ENCODE data around the gene KRT2.

Gene KRT2

DNA sequence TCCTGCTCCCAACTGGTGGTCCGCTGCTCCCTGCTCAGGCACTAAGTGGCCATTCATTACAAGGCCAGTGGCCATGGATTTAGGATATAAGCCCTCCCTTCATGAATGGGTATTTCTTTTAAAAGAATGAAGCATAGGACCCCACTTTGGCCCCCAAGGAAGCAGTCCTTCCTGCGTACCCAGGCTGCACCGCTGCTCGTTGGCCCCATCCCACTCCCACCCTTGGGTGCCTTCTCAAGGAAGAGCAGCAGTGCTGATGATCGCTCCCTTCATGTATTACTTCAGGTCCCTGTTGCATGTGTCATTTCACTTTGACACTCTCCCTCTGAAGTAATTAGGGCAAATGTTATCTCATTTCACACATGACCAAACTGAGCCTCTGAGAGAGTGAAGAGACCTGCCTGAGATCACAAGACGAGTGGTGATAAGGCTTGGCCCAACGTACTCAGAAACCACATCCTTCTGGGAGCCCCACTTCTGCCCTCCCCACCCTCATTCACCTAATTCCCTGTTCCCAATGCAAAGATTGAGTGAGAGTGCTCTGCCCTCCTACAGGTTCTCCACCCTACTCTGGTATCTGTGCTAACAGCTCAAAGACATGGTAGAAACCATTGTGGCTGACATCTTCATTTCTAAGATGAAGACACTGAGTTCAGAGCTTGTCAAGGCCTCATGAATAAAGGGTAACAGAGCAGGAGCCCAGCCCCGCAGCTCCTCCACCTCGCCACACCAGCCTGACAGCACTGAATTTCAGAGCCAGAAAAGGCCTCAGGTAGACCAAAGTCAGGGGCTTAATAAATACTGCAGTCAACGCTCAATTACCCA, 10.3 kb upstream of the KRT2 start:
- no peak for DNase-seq

DNA sequence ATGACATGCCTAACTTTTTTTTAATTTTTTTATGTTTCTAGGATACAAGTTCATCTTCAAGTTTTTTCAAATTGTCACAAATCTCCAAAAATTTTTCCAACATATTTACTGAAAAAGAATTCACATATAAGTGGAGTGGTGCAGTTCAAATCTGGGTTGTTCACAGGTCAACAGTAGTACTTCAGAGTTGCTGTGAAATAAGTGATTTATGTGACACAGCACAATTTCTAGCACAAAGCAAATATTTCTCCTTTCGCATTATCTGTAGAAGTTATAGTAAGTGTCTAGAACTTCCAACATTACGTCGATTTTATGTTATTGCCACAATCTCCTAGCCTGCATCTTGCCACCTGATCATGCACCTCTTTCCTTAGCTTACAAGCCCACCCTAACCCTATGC, 9.7 kb upstream of the KRT2 start:
- DNase-seq = no peak

GRCh38 chr12:52660934-52661499, 9.0 kb upstream of the KRT2 start:
- DNase-seq = no peak

DNA sequence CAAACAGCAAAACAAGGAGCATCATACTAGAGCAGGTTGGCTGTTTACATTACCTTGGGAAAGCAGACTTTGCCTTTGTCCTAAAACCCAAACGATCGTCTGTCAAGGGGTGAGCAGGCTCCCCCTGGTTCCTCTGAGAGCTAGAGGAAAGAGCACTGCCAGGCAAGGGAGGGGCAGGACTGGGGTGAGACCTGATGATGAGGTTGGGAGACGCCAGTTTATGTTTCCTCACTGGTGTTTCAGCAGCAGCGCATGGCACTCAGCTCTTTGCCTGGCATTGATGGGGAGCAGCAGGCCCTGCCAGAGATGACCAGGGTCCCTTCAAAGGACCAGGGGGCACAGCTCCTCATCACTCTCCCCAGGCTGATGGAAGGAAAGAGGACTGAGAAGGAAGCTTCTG, 7.9 kb upstream of the KRT2 start:
- DNase-seq = no peak

- DNase-seq = no peak
Observed at GRCh38 chr12:52659395-52659794, 7.4 kb upstream of the KRT2 start.

DNA sequence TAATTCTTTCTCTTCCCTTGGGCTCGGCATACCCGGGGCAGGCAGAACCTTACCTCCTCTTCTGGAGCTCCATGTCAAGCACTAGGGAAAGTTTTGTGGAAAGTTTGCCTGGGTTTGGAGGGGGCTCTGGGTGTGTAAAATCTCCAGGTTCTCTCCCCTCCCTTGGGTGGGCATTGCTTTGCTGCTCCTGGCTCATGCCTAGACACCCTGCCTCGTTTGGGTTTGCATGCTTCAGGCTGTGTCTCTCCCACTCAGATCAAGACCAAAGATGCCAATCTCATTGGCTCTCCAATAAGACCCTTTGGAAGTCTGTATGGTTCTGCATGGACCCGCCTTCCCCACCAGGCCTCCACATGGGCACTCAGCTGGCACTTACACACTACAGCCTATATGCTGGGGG, 6.2 kb upstream of the KRT2 start:
- DNase-seq = no peak

GRCh38 chr12:52657250-52657902, 5.4 kb upstream of the KRT2 start:
- DNase-seq = peak; percentile 6

- no peak for DNase-seq
Observed at GRCh38 chr12:52656616-52657015, 4.6 kb upstream of the KRT2 start.

GRCh38 chr12:52655720-52656124, 3.7 kb upstream of the KRT2 start:
- DNase-seq = peak; percentile 18

- no peak for DNase-seq
Observed at GRCh38 chr12:52655251-52655650, 3.2 kb upstream of the KRT2 start.

DNA sequence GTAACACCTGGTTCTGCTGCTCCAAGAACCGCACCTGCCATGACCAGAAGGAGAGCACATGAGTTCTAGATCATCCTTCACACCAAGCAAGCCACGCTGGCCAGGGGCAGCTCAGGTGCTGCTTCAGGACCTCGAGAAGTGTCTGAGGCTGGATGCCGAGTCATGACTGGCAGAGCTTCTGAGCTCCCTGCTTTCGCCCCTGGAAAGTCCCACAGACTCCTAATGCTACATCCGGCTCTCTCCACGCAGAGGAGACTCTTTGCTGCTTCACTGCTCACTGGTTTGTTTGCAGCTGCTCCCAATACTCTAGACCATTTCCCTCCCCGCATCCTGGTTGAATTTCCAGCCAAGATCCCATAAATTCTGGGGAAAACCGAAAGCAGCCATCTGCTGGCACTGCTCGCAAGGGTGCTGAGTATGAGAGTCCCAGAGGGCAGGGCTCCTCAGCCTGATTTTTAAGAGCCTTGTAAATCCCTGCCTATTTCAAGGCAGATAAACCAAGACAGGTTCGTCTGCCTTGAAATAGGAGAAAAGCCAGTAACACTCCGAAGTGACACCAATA, 1.4 kb downstream of the KRT2 start:
- no peak for DNase-seq

DNA sequence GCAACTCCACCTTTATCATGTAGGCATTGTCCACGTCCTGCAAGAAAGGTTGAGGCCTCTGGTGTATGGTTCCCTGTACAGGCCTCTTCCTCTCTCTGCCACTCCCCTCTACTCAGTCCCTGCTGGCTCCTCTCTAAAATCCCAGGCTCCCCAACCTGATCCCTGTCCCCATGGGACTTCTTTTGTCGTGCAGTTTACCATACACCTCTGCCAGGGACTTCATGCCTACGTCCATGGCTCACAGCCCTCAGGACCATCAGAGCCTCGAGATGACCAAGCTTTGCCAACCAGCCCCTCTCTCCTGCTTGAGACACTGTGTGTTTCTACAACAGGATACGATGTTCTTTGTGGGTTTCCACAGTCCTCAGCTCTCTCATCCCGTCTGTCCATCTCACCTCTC, 2.9 kb downstream of the KRT2 start:
- no peak for DNase-seq

GRCh38 chr12:52648012-52648550, 3.9 kb downstream of the KRT2 start:
- DNase-seq = no peak

- no peak for DNase-seq
Observed at GRCh38 chr12:52647601-52648000, 4.4 kb downstream of the KRT2 start.

DNA sequence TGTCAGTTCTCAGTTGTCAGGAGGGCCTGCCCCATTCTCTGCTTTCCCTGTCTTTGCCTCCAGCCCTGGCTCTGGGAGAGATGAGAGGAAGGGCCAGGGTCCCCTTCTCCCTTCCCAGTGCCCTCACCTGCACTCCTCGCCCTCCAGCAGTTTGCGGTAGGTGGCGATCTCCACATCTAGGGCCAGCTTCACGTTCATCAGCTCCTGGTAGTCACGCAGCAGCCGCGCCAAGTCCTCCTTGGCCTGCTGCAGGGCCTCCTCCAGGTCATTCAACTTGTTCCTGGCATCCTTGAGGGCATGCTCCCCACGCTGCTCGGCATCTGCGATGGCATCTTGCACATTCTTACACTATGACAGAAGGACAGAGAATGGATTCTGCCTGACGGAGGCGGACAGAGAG, 5.4 kb downstream of the KRT2 start:
- DNase-seq = no peak

DNA sequence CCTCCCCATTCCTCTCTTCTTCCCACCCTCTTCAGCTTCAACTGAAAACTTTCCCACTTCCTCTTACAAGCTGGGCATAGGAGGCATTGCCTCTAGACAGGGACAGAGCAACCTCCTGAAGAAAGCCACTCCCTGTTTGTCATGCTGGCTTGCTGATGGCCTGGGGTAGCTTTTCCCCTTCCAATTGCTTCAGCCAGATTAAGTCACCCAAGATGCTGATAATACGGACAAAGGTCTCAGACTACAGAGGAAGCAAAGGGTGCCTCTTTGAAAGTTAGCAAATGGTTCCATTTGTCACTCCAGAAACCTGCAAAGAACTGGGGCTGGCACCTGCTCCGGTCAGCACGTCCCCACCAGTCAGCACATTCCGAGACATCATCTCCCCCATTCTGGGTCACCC, 6.0 kb downstream of the KRT2 start:
- DNase-seq = no peak

DNA sequence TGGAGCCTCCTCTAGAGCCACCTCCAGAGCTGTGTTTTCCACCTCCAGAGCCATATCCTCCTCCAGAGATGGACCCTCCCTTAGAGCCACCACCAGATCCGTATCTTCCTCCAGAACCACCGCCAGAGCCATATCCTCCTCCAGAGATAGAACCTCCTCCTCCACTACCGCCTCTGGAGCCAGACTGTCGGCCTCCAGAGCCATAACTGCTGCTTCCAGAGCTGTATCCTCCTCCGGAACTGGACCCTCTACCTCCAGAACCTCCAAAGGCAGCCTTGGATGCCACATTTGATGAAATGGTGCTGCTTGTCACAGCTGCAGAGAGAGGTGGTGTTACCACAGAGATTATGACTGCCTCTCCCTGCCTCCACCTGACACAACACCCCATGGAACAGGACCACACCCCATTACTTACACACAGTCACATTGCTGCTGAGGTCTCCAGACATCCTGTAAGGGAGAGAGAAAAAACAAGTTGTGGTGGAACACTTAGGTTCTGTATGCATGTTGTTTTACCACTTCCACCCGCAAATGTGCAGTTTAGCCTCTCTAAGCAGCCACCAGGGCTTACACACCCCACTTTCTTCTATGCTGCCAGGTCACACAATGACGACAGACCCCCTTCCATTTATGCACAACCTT, 6.8 kb downstream of the KRT2 start:
- DNase-seq = no peak

DNA sequence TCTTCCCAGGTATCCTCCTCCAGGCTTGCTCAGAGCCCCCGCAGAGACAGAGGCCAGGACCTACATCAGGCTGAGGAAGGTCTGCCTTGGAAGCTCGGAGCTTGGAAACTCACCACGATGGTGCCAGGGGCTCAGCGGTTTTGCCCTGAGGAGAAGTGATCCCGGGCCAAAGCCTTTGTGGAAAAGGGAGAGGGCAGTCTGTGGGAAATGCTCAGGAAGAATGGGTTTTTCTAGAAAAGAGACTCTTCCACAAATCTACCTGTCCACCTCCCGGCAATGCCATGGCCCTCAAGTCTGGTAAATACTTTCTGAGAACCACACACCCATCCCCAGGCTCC, 8.0 kb downstream of the KRT2 start:
- no peak for DNase-seq

- no peak for DNase-seq
Observed at GRCh38 chr12:52643233-52644077, 8.6 kb downstream of the KRT2 start.

GRCh38 chr12:52641468-52641867, 10.5 kb downstream of the KRT2 start:
- no peak for DNase-seq

GRCh38 chr12:52637299-52637698, 14.7 kb downstream of the KRT2 start:
- DNase-seq = no peak

- DNase-seq = no peak
Observed at GRCh38 chr12:52636592-52637258, 15.3 kb downstream of the KRT2 start.

Measured in NCI-H1105 (cell line).